Muscle layer of colon (tissue), 2 donors: Measurements from ENCODE around the gene COL12A1.

ENCODE experiments used
- H3K27ac ChIP-seq: one replicate; pipeline ENCODE4 v1.7.0; 2013; ENCODE audit warnings: low read depth, mild to moderate bottlenecking, low read length, moderate library complexity
- H3K27me3 ChIP-seq, 2 donors: one replicate each; pipeline ENCODE4 v1.7.0; 2013; ENCODE audit warnings: low read length in 2 of 2, mild to moderate bottlenecking in 2 of 2; ENCODE audit not compliant: insufficient read depth in 2 of 2, control insufficient read depth in 1 of 2
- H3K36me3 ChIP-seq: one replicate; pipeline ENCODE4 v1.7.0; 2013; ENCODE audit warnings: mild to moderate bottlenecking, low read length; ENCODE audit not compliant: insufficient read depth
- H3K4me1 ChIP-seq: one replicate; pipeline ENCODE4 v1.7.0; 2013; ENCODE audit warnings: mild to moderate bottlenecking, low read length; ENCODE audit not compliant: insufficient read depth
- H3K4me3 ChIP-seq, 2 donors: one replicate each; pipeline ENCODE4 v1.7.0; 2013; ENCODE audit warnings: low read length in 2 of 2, low read depth in 1 of 2, mild to moderate bottlenecking in 1 of 2, moderate library complexity in 1 of 2
- H3K9ac ChIP-seq: one replicate; pipeline ENCODE4 v1.7.0; 2013; ENCODE audit warnings: low read length
- H3K9me3 ChIP-seq: one replicate; pipeline ENCODE4 v1.7.0; 2013; ENCODE audit warnings: mild to moderate bottlenecking, low read length
- donor health status: abdominal sarcoma.
- donor health status: Adenocarcinoma of cecum.

Gene COL12A1

GRCh38 chr6:75130784-75131183 lies 75.1 kb downstream of the COL12A1 start:
- H3K27me3 ChIP-seq = no peaks in the 10 kb centered on the region
- H3K9ac ChIP-seq = no peak overlapping the region
- no peaks in the 10 kb centered on the region for H3K9me3 ChIP-seq
- H3K36me3 ChIP-seq = peaks cover 31% of the 10 kb centered on the region
- H3K4me1 ChIP-seq = no peaks in the 10 kb centered on the region
- no peak overlapping the region for H3K27ac ChIP-seq
- H3K4me3 ChIP-seq = no peak overlapping the region

GRCh38 chr6:75128878-75129570 lies 76.8 kb downstream of the COL12A1 start:
- no peak overlapping the region for H3K27ac ChIP-seq
- H3K27me3 ChIP-seq = no peaks in the 10 kb centered on the region
- no peak overlapping the region for H3K4me3 ChIP-seq
- H3K36me3 ChIP-seq = peaks cover 39% of the 10 kb centered on the region
- H3K9ac ChIP-seq = no peak overlapping the region
- no peaks in the 10 kb centered on the region for H3K4me1 ChIP-seq
- H3K9me3 ChIP-seq = no peaks in the 10 kb centered on the region

DNA sequence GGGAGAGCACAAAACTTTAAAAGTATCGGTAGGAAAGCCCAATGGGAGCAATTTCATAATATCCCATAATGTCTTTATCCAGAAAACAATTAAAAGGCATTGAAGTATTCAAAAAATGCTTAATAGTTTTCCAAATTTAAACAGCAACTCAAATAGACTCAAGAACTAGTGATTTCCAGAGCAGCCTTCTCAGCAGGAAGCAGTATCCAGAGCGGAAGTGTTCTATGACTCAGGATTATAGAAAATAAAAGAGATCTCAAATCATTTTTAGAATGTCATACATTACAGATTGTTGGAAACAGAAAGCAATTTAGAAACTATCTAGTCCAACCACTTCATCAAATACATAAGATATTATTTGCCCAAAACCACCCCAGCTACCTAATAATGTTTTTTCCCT lies 79.3 kb downstream of the COL12A1 start:
- no peaks in the 10 kb centered on the region for H3K9me3 ChIP-seq
- H3K27ac ChIP-seq = no peak overlapping the region
- H3K4me3 ChIP-seq = no peak overlapping the region
- H3K36me3 ChIP-seq = peaks cover 40% of the 10 kb centered on the region
- no peak overlapping the region for H3K9ac ChIP-seq
- no peaks in the 10 kb centered on the region for H3K27me3 ChIP-seq
- H3K4me1 ChIP-seq = no peaks in the 10 kb centered on the region

DNA sequence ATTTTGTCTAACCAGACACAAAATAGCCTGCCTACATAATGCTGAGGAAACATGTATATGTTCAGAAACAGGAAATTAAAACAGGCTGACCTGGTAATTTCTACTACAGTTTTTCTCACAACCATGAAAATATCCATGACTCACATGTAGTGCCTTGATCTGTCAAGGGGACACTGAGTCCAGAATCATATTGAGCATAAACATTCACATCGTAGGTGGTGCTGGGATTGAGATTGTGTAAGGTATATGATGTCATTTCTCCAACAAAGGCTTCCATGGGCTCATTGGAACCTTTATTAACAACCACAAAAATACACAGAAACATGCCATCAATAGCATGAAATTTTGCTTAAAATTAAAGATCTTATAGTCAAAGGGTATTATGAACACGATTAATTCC lies 80.9 kb downstream of the COL12A1 start:
- Histone ChIP-seq H3K9ac (no peak overlapping the region), H3K4me1 (no peaks in the 10 kb centered on the region), H3K27ac (no peak overlapping the region), H3K4me3 (no peak overlapping the region), H3K36me3 (peaks cover 40% of the 10 kb centered on the region), H3K27me3 (no peaks in the 10 kb centered on the region), H3K9me3 (no peaks in the 10 kb centered on the region)

- no peak overlapping the region for H3K4me3 ChIP-seq
- no peaks in the 10 kb centered on the region for H3K27me3 ChIP-seq
- peaks cover 39% of the 10 kb centered on the region for H3K36me3 ChIP-seq
- H3K27ac ChIP-seq = no peak overlapping the region
- no peaks in the 10 kb centered on the region for H3K9me3 ChIP-seq
- no peaks in the 10 kb centered on the region for H3K4me1 ChIP-seq
- no peak overlapping the region for H3K9ac ChIP-seq
These were observed 81.8 kb downstream of the COL12A1 start for GRCh38 chr6:75124085-75124484.

GRCh38 chr6:75118925-75119515 lies 86.8 kb downstream of the COL12A1 start:
- Histone ChIP-seq H3K4me1 (peaks cover 12% of the 10 kb centered on the region), H3K27me3 (no peaks in the 10 kb centered on the region), H3K36me3 (peaks cover 36% of the 10 kb centered on the region), H3K9me3 (no peaks in the 10 kb centered on the region), H3K27ac (no peak overlapping the region), H3K4me3 (no peak overlapping the region), H3K9ac (no peak overlapping the region)

DNA sequence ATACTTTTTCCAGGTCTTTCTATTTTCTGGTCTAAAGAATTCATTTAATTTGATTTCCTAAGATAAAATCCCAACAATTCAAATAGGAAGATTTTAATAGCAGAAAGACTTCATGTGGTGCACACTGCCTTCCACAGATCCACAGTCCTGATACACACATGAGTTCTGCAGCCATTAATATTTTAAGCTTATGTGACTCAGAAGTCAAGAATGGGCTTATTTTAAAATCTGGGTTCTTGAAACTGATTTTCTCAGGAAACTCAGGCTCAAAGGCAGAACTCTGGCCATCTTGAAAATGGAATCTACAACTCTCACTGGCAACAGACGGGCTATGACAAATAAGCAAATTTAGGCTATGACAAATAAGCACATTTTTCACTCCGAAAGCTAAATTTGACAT lies 88.2 kb downstream of the COL12A1 start:
- Histone ChIP-seq H3K9ac (no peak overlapping the region), H3K36me3 (peaks cover 29% of the 10 kb centered on the region), H3K27me3 (no peaks in the 10 kb centered on the region), H3K9me3 (no peaks in the 10 kb centered on the region), H3K4me3 (no peak overlapping the region), H3K27ac (no peak overlapping the region), H3K4me1 (peaks cover 12% of the 10 kb centered on the region)

- H3K4me3 ChIP-seq = no peak overlapping the region
- H3K9ac ChIP-seq = no peak overlapping the region
- H3K36me3 ChIP-seq = peaks cover 29% of the 10 kb centered on the region
- no peaks in the 10 kb centered on the region for H3K27me3 ChIP-seq
- no peaks in the 10 kb centered on the region for H3K9me3 ChIP-seq
- no peak overlapping the region for H3K27ac ChIP-seq
- H3K4me1 ChIP-seq = peaks cover 12% of the 10 kb centered on the region
These were observed 88.9 kb downstream of the COL12A1 start for GRCh38 chr6:75116946-75117345.

- H3K4me3 ChIP-seq = peak overlapping the region in 1 of 2 donors; percentile 21
- no peaks in the 10 kb centered on the region for H3K9me3 ChIP-seq
- H3K9ac ChIP-seq = no peak overlapping the region
- H3K36me3 ChIP-seq = peaks cover 27% of the 10 kb centered on the region
- H3K27me3 ChIP-seq = no peaks in the 10 kb centered on the region
- H3K27ac ChIP-seq = peak overlapping the region; percentile 43
- peaks cover 12% of the 10 kb centered on the region for H3K4me1 ChIP-seq
These were observed 90.4 kb downstream of the COL12A1 start for GRCh38 chr6:75115481-75115880.

GRCh38 chr6:75114806-75115205 lies 91.0 kb downstream of the COL12A1 start:
- Histone ChIP-seq H3K9me3 (no peaks in the 10 kb centered on the region), H3K4me3 (no peak overlapping the region), H3K27me3 (no peaks in the 10 kb centered on the region), H3K9ac (no peak overlapping the region), H3K27ac (peak overlapping the region; percentile 44), H3K4me1 (peaks cover 12% of the 10 kb centered on the region), H3K36me3 (peaks cover 24% of the 10 kb centered on the region)

GRCh38 chr6:75114195-75114594 lies 91.7 kb downstream of the COL12A1 start:
- Histone ChIP-seq H3K9me3 (no peaks in the 10 kb centered on the region), H3K9ac (no peak overlapping the region), H3K36me3 (peaks cover 23% of the 10 kb centered on the region), H3K27ac (peak overlapping the region; percentile 44), H3K4me1 (peaks cover 12% of the 10 kb centered on the region), H3K4me3 (no peak overlapping the region), H3K27me3 (no peaks in the 10 kb centered on the region)

- Histone ChIP-seq H3K9ac (no peak overlapping the region), H3K4me1 (peaks cover 12% of the 10 kb centered on the region), H3K9me3 (no peaks in the 10 kb centered on the region), H3K27me3 (no peaks in the 10 kb centered on the region), H3K4me3 (no peak overlapping the region), H3K36me3 (peaks cover 16% of the 10 kb centered on the region), H3K27ac (no peak overlapping the region)
These were observed 92.4 kb downstream of the COL12A1 start for GRCh38 chr6:75113446-75113845.
